LNCAP (cell line): ENCODE data around the gene ZNF594.

Experiments used
- TF ChIP-seq, protein P1 (sequence below): fragments of 450-650 bp; IDR thresholded peaks from 2 replicates; pipeline ENCODE4 v1.5.1; 2017; ENCODE audit warnings: mild to moderate bottlenecking

Gene ZNF594

DNA sequence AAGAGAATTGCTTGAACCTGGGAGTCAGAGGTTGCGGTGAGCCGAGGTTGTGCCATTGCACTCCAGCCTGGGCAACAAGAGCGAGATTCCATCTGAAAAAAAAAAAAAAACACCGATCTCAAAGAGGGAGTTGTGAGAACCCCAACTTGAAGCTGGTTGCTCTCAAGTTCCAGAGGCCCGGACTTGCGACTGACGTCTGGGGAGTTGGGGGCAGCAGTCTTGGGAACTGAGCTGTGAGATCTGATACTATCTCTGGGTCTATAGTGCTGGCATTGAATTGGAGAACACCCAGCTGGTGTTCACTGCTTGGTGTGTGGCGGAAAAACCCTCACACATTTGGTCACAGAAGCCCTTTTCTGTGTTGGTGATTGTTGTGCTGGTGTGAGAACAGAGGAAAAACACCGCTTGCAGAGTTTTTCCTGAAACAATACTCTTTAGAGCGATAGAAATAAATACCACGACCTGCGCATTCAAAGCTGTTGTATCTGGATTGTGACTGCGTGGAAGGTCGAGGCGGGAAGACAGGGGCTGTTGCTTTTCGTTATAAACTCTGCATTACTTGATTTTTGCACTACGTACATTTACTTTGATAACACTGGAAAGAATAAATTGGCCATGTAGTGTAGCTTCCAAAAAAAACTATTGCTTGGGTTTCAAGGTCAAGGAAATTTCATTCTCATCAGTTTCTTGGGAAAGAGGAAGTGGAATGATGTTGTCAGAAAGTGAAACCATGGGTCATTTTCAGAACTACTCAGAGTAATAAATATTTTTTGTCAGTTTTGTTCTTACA is 34.2 kb upstream of the ZNF594 start:
- TF ChIP-seq, protein P1, sequence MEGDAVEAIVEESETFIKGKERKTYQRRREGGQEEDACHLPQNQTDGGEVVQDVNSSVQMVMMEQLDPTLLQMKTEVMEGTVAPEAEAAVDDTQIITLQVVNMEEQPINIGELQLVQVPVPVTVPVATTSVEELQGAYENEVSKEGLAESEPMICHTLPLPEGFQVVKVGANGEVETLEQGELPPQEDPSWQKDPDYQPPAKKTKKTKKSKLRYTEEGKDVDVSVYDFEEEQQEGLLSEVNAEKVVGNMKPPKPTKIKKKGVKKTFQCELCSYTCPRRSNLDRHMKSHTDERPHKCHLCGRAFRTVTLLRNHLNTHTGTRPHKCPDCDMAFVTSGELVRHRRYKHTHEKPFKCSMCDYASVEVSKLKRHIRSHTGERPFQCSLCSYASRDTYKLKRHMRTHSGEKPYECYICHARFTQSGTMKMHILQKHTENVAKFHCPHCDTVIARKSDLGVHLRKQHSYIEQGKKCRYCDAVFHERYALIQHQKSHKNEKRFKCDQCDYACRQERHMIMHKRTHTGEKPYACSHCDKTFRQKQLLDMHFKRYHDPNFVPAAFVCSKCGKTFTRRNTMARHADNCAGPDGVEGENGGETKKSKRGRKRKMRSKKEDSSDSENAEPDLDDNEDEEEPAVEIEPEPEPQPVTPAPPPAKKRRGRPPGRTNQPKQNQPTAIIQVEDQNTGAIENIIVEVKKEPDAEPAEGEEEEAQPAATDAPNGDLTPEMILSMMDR = no peak

DNA sequence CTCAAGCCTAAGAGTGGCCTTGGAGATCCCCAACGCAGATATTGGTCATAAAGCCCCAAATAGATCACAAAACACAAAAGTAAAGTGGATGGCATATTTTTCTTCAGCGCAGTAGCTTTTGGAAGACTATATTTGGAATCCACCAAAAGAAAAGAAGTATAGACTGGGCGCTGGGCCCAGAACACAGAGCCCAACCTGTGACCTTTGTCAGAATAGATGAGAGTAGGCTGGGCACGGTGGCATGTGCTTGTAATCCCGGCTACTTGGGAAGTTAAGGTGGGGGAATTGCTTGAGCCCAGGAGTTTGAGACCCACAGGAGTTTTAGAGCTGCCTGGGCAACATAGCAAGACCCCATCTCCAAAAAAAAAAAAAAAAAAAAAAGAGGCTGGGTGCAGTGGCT is 28.4 kb upstream of the ZNF594 start:
- TF ChIP-seq, protein P1 = no peak

DNA sequence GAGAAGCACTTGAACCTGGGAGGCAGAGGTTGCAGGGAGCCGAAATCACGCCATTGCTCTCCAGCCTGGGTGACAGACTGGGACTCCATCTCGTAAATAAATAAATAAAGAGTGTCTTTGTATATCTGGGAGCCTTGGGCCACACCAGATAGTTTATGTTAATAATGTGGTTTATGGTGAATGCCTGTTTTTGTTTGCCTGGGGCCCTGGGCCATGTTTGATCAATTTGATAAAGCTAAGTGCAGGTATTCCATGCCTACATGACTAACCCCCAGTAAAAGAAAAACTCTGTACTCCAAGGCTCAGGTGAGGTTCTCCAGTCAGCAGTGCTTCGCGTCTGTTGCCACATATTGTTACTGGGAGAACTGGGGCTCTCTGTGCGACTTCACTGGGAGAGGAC is 27.9 kb upstream of the ZNF594 start:
- TF ChIP-seq, protein P1 = no peak

DNA sequence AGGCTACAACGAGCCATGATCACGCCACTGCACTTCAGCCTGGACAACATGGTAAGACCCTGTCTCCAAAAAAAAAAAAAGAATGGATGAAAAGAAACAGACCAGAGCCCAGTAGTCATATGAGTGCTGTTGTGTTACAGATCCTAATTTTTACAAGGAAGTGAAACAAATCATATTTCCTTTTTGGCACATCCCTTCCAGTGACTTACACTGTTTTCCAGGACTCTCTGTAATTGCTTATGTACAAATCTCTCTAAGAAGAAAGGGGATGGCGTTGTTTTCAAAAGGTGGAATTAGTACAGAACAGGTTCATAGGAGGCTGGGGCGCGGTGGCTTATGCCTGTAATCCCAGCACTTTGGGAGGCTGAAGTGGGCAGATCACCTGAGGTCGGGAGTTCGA is 19.8 kb upstream of the ZNF594 start:
- TF ChIP-seq, protein P1 = no peak

DNA sequence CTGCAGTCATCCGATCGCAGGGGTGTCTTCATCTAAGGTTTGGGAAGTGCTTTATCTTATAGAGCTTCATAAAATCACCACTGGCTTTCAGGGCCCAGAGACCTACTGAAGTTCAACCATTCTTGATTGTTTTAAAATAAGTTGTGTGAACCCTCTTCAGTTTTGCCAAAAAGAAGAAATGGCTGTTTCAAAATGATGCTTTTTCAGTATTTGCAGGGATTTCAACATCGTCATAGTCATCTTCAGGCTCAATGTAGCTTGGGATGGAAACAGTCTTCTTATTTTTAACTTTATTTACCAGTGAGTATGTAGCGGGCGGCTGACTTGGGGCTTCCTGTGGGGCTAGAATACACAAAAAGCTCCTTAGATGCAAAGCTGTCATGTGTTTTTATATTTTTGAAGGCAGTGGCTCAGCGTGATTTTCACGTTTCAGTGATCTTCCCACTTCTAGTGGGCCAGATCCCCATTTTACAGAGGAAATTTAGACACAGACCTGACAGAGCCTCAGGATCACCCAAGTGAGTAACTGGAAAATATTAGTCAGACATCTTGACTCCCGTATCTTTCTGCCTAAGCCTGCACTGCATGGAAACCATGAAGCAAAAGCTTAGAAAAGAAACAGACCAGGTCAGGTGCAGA is 19.1 kb upstream of the ZNF594 start:
- TF ChIP-seq, protein P1 = no peak

DNA sequence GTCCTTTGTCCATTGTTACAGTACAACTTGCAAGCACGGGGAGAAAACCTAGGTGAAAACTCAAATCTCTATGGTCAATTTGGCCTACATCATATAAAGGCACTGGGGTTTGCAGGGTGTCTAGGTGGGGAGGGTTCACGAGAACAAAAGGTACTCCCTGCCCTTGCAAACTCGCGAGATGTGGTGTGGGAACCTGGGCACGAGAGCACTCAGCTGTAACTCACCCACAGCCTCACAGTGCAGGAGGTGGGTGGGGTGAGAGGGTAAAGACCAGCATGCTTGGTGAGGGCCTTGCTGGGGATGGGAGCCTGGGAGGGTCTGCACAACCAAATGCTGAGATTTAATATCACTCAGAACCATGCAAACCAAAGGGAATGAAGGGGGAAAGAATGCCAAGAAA is 18.4 kb upstream of the ZNF594 start:
- TF ChIP-seq, protein P1 = no peak

DNA sequence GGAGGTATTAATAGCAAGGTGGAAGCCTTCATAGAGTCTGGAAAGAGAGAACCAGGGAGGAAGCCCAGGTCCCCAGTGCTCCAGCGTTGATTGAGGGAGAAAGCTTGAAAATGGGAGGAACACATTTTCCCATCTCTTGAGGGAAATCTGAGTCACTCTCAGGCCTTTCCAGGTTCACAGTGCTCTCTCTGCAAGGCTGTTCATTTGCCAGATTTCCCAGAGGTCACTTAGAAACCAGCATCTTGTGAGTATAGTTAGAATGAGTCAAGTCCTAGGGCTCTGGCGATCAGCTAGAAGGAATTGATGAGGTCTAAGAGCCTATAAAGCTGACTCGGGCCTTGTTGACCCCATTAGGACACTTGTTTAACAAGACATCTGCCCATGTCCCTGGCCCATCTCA is 17.7 kb upstream of the ZNF594 start:
- TF ChIP-seq, protein P1 = no peak
